ENCODE data around the gene CYP2W1. TPM values are rescaled to one million over a fixed set of nuclear protein-coding genes. Genes with fewer than 3 reads are reported as not detected.
"Not testable (repeated sequence)": the region's sequence is repeated elsewhere in the genome, so short reads cannot be mapped to it uniquely, and the experiment has no call there.

The CYP2W1 gene
- total RNA-seq, 1 experiment from 2014 or later: not detected

GRCh38 chr7:960269-960871 lies 22.6 kb upstream of the CYP2W1 start:
- Histone ChIP-seq H3K9me3 (ENCODE audit: insufficient read depth, low read depth) (no peaks in the 10 kb centered on the region), H3K27ac (no peak overlapping the region), H3K36me3 (ENCODE audit: low read depth) (no peaks in the 10 kb centered on the region), H3K4me3 (no peak overlapping the region), H3K27me3 (ENCODE audit: insufficient read depth, low read depth) (no peaks in the 10 kb centered on the region), H3K9me2 (ENCODE audit: insufficient read depth) (no peaks in the 10 kb centered on the region), H3K4me2 (no peak overlapping the region), H4K20me1 (ENCODE audit: insufficient read depth) (peaks cover 9% of the 10 kb centered on the region; the same call in 1 of the 2 replicates), H3K79me2 (ENCODE audit: low read depth) (no peaks in the 10 kb centered on the region), H2AFZ (no peak overlapping the region), H3F3A (ENCODE audit: insufficient read depth, low read depth) (peaks cover 14% of the 10 kb centered on the region), H3K4me1 (replicated peaks; ENCODE audit: insufficient read depth) (no peaks in the 10 kb centered on the region)
- TF ChIP-seq CTCF (conservative IDR thresholded peaks at IDR 0.05): no peak
- POLR2A ChIA-PET (ENCODE audit: unreplicated experiment): interaction anchor here (0.7 kb wide), 2 partner anchors 17 to 124 kb away, joined by 4 to 11 read pairs; no protein-coding TSS in a partner anchor
- no TSS peak for BruUV-seq (replicated peaks)
- CTCF ChIA-PET: interaction anchor here (1.0 kb wide), 1 partner anchor 46 kb away, joined by 3 read pairs; no protein-coding TSS in a partner anchor
- intact Hi-C loops (cut with micrococcal nuclease; ENCODE audit: unreplicated experiment): no loop called here
- no peak for DNase-seq

- H3K4me1 ChIP-seq (replicated peaks; ENCODE audit: insufficient read depth); H3K27ac ChIP-seq; H3K9me2 ChIP-seq (ENCODE audit: insufficient read depth); H3K36me3 ChIP-seq (ENCODE audit: low read depth); H3K9me3 ChIP-seq (ENCODE audit: insufficient read depth, low read depth); H3K27me3 ChIP-seq (ENCODE audit: insufficient read depth, low read depth); CTCF ChIA-PET; H2AFZ ChIP-seq; BruUV-seq (replicated peaks); DNase-seq; H4K20me1 ChIP-seq (ENCODE audit: insufficient read depth); H3K79me2 ChIP-seq (ENCODE audit: low read depth); H3K4me3 ChIP-seq; H3K4me2 ChIP-seq; intact Hi-C loops (cut with micrococcal nuclease; ENCODE audit: unreplicated experiment): not testable (repeated sequence)
- POLR2A ChIA-PET (ENCODE audit: unreplicated experiment): interaction anchor here (0.7 kb wide), 2 partner anchors 16 to 125 kb away, joined by 4 to 11 read pairs; no protein-coding TSS in a partner anchor
- H3F3A ChIP-seq (ENCODE audit: insufficient read depth, low read depth): peaks cover 16% of the 10 kb centered on the region
Observed at GRCh38 chr7:960972-961371, 22.0 kb upstream of the CYP2W1 start.

GRCh38 chr7:961546-962400 lies 21.2 kb upstream of the CYP2W1 start:
- Histone ChIP-seq H3K9me2 (ENCODE audit: insufficient read depth) (no peaks in the 10 kb centered on the region), H4K20me1 (ENCODE audit: insufficient read depth) (peaks cover 16% of the 10 kb centered on the region), H3K4me3 (no peak overlapping the region), H3K27ac (no peak overlapping the region), H3K4me1 (replicated peaks; ENCODE audit: insufficient read depth) (no peaks in the 10 kb centered on the region), H3K79me2 (ENCODE audit: low read depth) (no peaks in the 10 kb centered on the region), H3F3A (ENCODE audit: insufficient read depth, low read depth) (peaks cover 24% of the 10 kb centered on the region), H2AFZ (no peak overlapping the region), H3K27me3 (ENCODE audit: insufficient read depth, low read depth) (no peaks in the 10 kb centered on the region), H3K4me2 (no peak overlapping the region), H3K36me3 (ENCODE audit: low read depth) (0 out of 2 replicates have a peak, but pooled peaks cover 5% of the 10 kb centered on the region), H3K9me3 (ENCODE audit: insufficient read depth, low read depth) (no peaks in the 10 kb centered on the region)
- TF ChIP-seq CTCF (conservative IDR thresholded peaks at IDR 0.05) (no peak), EZH2 (IDR thresholded peaks at IDR 0.05; ENCODE audit: low read depth) (no peak)
- ChIA-PET CTCF (no interaction called here), POLR2A (ENCODE audit: unreplicated experiment) (no interaction called here)
- DNase-seq: no peak
- intact Hi-C loops (cut with micrococcal nuclease; ENCODE audit: unreplicated experiment): no loop called here
- BruUV-seq (replicated peaks): no TSS peak

All from PC-9 (cell line).